Colonic mucosa (tissue), 4 donors: Measurements from ENCODE around the gene ADGRA1. TPM values are rescaled to one million over a fixed set of nuclear protein-coding genes. Genes with fewer than 3 reads are reported as not detected.

Source experiments
- DNase-seq: peaks from one replicate; pipeline ENCODE4 v3.0.0-alpha.2; 2020
- H3K27ac ChIP-seq: fragments of 200-600 bp; one replicate; pipeline ENCODE4 v1.8.0; 2021
- H3K27me3 ChIP-seq: fragments of 200-600 bp; one replicate; pipeline ENCODE4 v1.8.0; 2021
- H3K36me3 ChIP-seq: fragments of 200-600 bp; one replicate; pipeline ENCODE4 v1.8.0; 2021
- H3K4me1 ChIP-seq: fragments of 200-600 bp; one replicate; pipeline ENCODE4 v1.8.0; 2021; ENCODE audit warnings: mild to moderate bottlenecking
- H3K4me3 ChIP-seq: fragments of 200-600 bp; one replicate; pipeline ENCODE4 v1.8.0; 2021
- H3K9ac ChIP-seq, 2 donors: one replicate each; pipeline ENCODE4 v1.7.0; 2013; ENCODE audit warnings: control low read depth in 2 of 2, low read depth in 2 of 2, low read length in 2 of 2
- H3K9me3 ChIP-seq: fragments of 200-600 bp; one replicate; pipeline ENCODE4 v1.8.0; 2021
- intact Hi-C: fragments of 100-400 bp; cut with DNase I; formaldehyde crosslinking; loops from one replicate; pipeline ENCODE4 v1.14.1; 2022
- total RNA-seq, 2 donors: library from RNA; stranded (reverse); fragmentation: NEBNext Ultra II Directional in 1 of 2; extraction: Animal tissue kit (Norgen Biotek cat#: 25700) in 1 of 2; gene quantifications; one replicate each; pipeline ENCODE4 v1.2.1, GENCODE V29; 2021
- TF ChIP-seq, protein P1 (sequence below): fragments of 200-600 bp; IDR thresholded peaks from one replicate; pipeline ENCODE4 v1.8.0; 2022; ENCODE audit warnings: antibody characterized with exemption, mild to moderate bottlenecking
- donor health status: healthy.
- donor health status: DM: no; HTN: no; CAD: no.
- donor health status: DM: no; HTN: no; CAD: no.

Gene ADGRA1
- total RNA-seq, 2 donors from 2014 or later = not detected

- H3K9ac ChIP-seq = no peak overlapping the region
- H3K36me3 ChIP-seq = no peaks in the 10 kb centered on the region
- H3K9me3 ChIP-seq = no peaks in the 10 kb centered on the region
- H3K4me1 ChIP-seq = no peaks in the 10 kb centered on the region
- TF ChIP-seq, protein P1, sequence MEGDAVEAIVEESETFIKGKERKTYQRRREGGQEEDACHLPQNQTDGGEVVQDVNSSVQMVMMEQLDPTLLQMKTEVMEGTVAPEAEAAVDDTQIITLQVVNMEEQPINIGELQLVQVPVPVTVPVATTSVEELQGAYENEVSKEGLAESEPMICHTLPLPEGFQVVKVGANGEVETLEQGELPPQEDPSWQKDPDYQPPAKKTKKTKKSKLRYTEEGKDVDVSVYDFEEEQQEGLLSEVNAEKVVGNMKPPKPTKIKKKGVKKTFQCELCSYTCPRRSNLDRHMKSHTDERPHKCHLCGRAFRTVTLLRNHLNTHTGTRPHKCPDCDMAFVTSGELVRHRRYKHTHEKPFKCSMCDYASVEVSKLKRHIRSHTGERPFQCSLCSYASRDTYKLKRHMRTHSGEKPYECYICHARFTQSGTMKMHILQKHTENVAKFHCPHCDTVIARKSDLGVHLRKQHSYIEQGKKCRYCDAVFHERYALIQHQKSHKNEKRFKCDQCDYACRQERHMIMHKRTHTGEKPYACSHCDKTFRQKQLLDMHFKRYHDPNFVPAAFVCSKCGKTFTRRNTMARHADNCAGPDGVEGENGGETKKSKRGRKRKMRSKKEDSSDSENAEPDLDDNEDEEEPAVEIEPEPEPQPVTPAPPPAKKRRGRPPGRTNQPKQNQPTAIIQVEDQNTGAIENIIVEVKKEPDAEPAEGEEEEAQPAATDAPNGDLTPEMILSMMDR = no peak
- H3K27me3 ChIP-seq = peaks cover 11% of the 10 kb centered on the region
- intact Hi-C loops = no loop called here
- DNase-seq = no peak
- no peak overlapping the region for H3K4me3 ChIP-seq
- H3K27ac ChIP-seq = no peak overlapping the region
Observed at GRCh38 chr10:133165556-133166503, 78.1 kb downstream of the ADGRA1 start.

DNA sequence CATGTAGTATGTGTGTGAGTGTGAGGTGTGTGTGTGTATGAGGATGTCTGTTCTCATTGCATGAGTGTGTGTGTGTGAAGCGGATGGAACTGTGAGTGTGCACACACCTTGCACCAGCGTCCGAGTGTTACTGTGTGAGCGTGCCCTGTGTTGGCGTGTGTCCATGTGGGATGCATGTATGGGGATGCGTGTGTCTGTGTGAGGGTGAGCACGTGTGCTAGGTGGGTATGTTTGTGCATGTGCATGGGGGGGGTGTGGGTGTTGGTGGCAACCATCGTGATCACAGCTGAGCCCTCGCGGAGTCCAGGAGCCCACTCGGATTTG lies 78.7 kb downstream of the ADGRA1 start:
- H3K36me3 ChIP-seq = no peaks in the 10 kb centered on the region
- H3K4me3 ChIP-seq = no peak overlapping the region
- no peak overlapping the region for H3K9ac ChIP-seq
- H3K27me3 ChIP-seq = peaks cover 5% of the 10 kb centered on the region
- H3K9me3 ChIP-seq = no peaks in the 10 kb centered on the region
- intact Hi-C loops = no loop called here
- no peaks in the 10 kb centered on the region for H3K4me1 ChIP-seq
- TF ChIP-seq, protein P1 = no peak
- no peak for DNase-seq
- no peak overlapping the region for H3K27ac ChIP-seq

DNA sequence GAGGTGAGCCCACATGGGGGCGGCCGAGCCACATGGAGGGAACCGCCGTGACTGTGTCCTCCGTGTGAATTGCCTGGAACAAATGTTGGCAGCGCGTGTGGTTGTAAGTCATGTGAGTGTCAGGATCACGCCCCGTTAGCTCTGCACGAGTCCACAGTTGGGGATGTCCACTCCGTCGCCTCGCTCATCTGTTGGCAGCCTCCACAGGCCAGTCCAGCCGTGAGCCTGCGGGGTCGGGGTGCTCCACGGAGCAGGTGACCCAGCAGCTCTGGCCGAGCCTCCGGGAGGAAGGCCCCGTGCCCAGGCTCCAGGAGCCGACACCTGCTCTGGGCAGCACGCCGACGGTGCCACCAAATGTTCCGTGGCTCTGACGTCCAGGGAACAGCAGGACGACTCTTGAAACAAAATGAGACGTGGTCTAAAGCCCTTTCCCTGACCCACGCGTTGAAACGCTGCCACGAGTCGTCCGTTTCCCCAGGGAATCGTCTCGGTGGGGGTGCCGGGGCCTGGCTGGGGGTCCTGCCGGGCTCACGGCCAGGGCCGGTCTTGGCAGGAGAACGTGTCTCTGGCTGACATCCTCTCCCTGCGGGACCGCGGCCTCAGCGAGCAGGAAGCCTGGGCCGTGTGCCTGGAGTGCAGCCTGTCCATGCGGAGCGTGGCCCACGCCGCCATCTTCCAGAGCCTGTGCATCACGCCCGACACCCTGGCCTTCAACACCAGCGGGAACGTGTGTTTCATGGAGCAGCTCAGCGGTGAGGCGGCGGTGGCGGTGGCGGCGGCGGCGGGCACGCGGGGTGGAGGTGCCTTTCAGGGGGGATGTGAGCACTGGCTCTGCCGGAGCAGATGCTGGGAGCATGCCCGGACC lies 79.3 kb downstream of the ADGRA1 start:
- no peaks in the 10 kb centered on the region for H3K4me1 ChIP-seq
- no peak overlapping the region for H3K9ac ChIP-seq
- TF ChIP-seq, protein P1 = no peak
- H3K9me3 ChIP-seq = no peaks in the 10 kb centered on the region
- DNase-seq = no peak
- H3K27me3 ChIP-seq = no peaks in the 10 kb centered on the region
- H3K27ac ChIP-seq = no peak overlapping the region
- H3K4me3 ChIP-seq = no peak overlapping the region
- H3K36me3 ChIP-seq = no peaks in the 10 kb centered on the region
- intact Hi-C loops = no loop called here

GRCh38 chr10:133167693-133168616 lies 80.2 kb downstream of the ADGRA1 start:
- intact Hi-C loops = no loop called here
- no peak for DNase-seq

More at GRCh38 chr10:133167693-133168616, 80.2 kb downstream of the ADGRA1 start:
- Histone ChIP-seq H3K27ac (no peak overlapping the region), H3K36me3 (no peaks in the 10 kb centered on the region), H3K4me1 (no peaks in the 10 kb centered on the region), H3K9me3 (no peaks in the 10 kb centered on the region), H3K27me3 (no peaks in the 10 kb centered on the region), H3K9ac (no peak overlapping the region), H3K4me3 (no peak overlapping the region)
- TF ChIP-seq, protein P1 = no peak
